NCI-H446 treated with DMSO at 0.1 percent for 48 hours (cell line): Measurements from ENCODE around the gene MMP14.

Experiments
- DNase-seq: peaks from one replicate; lab custom pipeline; 2025; lab: John Stamatoyannopoulos, UW

Gene MMP14

GRCh38 chr14:22884738-22885523 lies 48.5 kb downstream of the MMP14 start:
- no peak for DNase-seq

DNA sequence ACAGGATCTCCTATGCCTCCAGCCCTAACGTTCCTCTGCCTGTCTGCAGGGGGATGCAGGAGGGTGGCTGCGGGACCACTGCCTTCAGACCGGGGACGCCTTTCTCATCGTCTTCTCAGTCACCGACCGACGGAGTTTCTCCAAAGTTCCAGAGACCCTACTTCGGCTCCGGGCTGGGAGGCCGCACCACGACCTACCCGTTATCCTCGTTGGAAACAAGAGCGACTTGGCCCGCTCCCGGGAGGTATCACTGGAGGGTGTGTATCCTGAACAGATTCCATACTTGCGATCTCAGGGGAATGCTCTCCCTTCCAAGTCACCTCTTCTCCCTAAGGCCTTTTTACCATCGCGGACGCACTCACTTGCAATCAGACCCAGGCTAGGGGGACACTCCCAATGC lies 49.6 kb downstream of the MMP14 start:
- DNase-seq, result no peak

DNA sequence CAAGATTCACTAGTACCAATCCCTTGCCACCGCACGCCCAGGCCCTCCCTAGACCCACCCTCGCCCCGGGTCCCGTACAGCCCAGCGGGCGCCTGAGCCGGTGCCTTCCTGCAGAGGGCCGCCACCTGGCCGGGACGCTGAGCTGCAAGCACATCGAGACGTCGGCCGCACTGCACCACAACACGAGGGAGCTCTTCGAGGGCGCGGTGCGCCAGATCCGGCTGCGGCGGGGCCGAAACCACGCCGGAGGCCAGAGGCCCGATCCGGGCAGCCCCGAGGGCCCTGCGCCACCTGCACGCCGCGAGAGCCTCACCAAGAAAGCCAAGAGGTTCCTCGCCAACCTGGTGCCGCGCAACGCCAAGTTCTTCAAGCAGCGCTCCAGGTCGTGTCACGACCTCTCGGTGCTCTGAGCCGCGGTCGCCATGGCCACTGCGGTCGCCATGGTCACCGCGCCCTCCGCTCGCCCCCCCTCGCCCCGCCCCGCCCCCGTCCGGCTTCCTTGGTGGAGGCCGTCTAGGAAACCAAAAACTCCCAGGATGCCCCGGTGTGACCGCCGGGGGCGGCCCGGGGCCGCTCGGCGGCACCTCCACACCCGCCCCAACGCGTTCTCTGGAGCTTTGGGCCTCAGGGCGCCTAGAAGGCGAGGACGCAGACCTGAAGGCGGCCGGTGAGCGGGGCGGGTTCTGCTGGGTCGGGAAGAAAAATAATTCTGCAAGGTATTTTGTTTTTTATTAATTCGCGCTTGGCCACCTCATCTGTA lies 50.3 kb downstream of the MMP14 start:
- DNase-seq, result no peak

GRCh38 chr14:22887260-22887989 lies 51.0 kb downstream of the MMP14 start:
- peak; percentile 26 for DNase-seq

- DNase-seq, result no peak
These were observed 51.6 kb downstream of the MMP14 start for GRCh38 chr14:22887990-22888378.

DNA sequence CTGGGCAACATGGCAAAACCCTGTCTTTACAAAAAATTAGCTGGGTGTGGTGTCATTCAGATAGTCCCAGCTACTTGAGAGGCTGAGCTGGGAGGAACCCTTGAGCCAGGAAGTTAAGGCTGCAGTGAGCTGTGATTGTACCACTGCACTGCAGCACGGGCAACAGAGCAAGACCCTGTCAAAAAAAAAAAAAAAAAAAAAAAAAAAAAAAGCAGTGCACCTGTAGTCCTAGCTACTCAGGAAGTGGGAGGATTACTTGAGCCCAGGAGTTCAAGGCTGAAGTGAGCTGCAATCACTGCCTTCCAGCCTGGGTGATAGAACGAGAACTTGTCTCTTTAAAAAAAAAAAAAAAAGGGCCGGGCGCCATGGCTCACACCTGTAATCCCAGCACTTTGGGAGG lies 52.3 kb downstream of the MMP14 start:
- DNase-seq, result no peak

DNA sequence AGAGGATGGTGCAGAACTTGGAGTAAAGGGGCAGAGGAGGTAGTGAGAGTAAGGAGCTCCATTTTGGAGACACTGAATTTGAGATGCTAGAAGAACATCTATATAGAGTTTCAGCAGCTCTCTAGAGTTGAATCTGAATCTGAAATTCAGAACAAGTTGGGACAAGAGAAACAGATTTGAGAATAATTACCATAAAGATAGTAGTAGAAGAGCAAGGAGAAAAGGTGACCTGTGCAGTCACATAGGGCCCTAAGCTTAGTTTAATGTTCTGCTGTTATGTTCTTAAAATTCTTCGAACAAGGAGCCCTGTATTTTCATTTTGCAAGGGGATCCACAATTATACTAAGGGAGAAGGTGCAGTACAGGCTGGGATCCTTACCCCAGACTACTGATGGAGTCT lies 54.0 kb downstream of the MMP14 start:
- DNase-seq, result no peak

DNA sequence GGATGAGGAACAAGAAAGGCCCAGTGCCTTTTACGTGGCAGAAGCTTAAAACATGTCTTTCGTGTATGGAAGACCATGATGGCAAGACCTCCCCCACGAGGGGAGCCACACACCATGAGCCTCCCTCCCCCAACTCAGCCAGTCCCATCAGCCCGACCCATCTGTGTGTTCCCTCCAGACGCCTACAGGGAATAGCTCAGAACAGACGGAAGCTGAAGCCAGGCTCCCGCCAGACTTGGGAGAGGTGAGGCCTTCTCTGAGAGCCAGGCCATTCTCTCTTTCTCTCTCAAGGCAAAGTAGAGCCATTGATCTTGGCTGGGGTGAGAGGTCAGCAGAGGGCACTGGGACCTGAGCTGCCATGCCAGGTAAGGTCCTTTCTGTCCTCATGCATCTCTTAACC lies 56.1 kb downstream of the MMP14 start:
- DNase-seq, result no peak

- no peak for DNase-seq
These were observed 57.3 kb downstream of the MMP14 start for GRCh38 chr14:22893706-22894105.

DNA sequence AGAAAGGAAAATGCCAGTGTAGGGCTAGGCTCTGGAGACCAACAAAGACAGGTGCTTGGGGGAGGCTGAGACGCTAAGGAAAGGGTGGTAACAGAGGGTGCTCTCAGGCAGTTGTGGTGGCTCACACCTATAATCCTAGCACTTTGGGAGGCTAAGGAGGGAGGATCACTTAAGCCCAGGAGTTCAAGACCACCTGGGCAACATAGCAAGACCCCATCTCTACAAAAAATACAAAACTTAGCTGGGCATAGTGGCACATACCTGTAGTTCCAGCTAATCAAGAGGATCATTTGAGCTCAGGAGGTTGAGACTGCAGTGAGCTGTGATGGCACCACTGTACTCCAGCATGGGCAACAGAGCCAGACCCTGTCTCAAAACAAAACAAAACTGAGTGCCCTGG lies 59.0 kb downstream of the MMP14 start:
- DNase-seq, result no peak

DNA sequence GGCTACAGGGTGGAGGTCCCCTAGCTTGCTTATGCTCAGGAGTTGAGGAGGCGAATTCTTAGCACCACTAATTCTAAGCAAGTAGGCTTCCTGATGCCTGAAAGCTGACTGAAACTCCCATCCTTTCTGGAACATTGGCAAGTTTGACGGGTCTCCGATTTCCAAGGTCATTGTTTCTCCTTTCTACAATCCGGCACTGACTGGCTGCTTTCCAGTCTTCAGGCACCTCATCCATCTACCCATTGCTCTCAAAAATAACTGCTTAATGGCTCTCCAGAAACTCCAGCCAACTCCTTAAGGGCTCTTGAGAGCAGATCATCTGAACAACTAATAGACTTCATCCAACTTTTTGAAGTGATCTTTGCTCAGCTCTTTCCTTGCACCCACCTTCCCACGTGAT lies 60.0 kb downstream of the MMP14 start:
- DNase-seq, result no peak

DNA sequence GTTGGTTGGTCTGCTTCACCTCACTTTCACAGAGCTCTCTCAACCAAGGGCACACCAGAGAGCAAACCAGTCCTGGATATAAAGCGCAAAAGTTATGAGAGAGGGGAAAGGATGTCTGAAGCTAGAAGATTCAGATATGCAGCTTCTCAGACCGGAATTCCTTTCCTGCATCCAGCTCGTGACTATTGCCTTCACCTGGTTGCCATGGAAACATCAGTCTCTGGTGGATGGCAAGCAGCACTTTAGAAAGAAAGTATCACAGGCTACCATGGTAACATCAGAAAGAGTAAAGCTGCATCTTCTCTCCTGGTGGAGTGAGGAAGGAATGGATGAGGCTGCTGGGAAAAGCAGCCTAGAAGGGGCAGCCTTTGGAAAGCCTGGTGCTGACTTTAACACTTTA lies 60.4 kb downstream of the MMP14 start:
- no peak for DNase-seq

- no peak for DNase-seq
These were observed 61.0 kb downstream of the MMP14 start for GRCh38 chr14:22897357-22897756.
